Erythroblast (primary cell): ENCODE measurements around the gene PSORS1C2.

Source experiments
- DNase-seq, 2 experiments: peaks; one replicate each; lab custom pipeline; 2025; lab: John Stamatoyannopoulos, UW
- GATA1 ChIP-seq: IDR thresholded peaks from 2 replicates; pipeline ENCODE4 v1.6.1; 2011; ENCODE audit warnings: low read depth, mild to moderate bottlenecking, control low read depth, low read length, moderate library complexity
- POLR2A ChIP-seq: IDR thresholded peaks from 2 replicates; pipeline ENCODE4 v1.6.1; 2011; ENCODE audit warnings: mild to moderate bottlenecking, low read length

The PSORS1C2 gene

GRCh38 chr6:31140643-31141042, 1.8 kb upstream of the PSORS1C2 start:
- DNase-seq, result no peak
- TF ChIP-seq GATA1 (no peak), POLR2A (no peak)

DNA sequence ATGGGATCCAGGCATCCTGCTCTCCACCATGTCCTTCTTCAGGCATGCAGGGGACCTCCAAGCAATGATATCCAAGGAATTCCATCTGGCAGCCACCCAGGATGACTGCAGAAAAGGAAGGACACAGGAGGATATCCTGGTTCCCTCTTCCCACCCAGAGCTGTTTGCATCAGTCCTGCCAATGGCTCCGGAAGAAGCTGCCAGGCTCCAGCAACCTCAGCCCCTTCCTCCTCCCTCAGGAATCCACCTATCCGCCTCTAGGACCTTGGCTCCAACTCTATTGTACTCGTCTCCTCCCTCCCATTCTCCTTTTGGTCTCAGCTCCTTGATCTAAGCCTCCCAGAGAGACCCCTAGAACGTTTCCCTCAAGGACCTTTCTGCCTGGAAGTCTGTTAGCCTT, 733 bp upstream of the PSORS1C2 start:
- no peak for DNase-seq

GRCh38 chr6:31135710-31136109, 3.2 kb downstream of the PSORS1C2 start:
- no peak for DNase-seq
- TF ChIP-seq GATA1 (no peak), POLR2A (no peak)

More for the DNA sequence above, 733 bp upstream of the PSORS1C2 start:
- TF ChIP-seq POLR2A (no peak), GATA1 (no peak)

GRCh38 chr6:31132806-31133205, 6.1 kb downstream of the PSORS1C2 start:
- TF ChIP-seq GATA1, result no peak
- no peak for TF ChIP-seq POLR2A
- no peak for DNase-seq

GRCh38 chr6:31131595-31131994, 7.3 kb downstream of the PSORS1C2 start:
- TF ChIP-seq GATA1, result no peak
- TF ChIP-seq POLR2A, result no peak
- no peak for DNase-seq

DNA sequence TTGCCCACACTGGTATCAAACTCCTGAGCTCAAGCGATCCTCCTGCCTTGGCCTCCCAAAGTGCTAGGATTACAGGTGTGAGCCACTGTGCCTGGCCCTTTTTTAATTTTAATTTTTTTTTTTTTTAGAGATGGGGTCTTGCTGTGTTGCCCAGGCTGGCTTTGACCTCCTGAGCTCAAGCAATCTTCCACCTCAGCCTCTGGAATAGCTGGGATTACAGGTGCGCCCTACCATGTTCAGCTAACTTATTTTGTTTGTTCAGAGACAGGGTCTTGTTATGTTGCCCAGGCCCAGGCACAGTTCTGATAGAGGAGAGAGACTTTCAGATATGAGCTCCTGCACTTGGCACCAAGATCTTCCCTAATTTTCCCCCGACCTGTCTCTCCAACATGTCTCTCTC, 8.1 kb downstream of the PSORS1C2 start:
- DNase-seq, result no peak
- TF ChIP-seq GATA1 (no peak), POLR2A (no peak)

DNA sequence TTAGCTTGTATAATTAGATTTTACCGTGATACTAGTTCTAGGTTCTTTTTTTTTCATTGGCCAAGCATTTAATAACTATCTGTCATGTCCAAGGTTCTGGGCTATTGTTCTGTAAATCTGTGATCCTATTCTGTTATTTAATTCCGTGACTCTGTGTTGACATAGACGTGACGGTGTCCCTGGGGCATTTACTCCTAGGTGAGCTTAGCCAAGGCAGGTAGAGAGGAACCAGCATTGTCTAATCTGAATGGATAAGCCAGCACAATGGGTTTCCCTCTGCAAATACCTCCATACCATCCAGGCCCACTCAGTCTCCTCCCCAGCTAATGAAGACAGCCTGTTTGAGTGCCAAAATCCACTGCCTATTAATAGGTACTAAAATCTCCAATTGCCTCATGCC, 9.7 kb downstream of the PSORS1C2 start:
- no peak for DNase-seq
- no peak for TF ChIP-seq POLR2A
- no peak for TF ChIP-seq GATA1

DNA sequence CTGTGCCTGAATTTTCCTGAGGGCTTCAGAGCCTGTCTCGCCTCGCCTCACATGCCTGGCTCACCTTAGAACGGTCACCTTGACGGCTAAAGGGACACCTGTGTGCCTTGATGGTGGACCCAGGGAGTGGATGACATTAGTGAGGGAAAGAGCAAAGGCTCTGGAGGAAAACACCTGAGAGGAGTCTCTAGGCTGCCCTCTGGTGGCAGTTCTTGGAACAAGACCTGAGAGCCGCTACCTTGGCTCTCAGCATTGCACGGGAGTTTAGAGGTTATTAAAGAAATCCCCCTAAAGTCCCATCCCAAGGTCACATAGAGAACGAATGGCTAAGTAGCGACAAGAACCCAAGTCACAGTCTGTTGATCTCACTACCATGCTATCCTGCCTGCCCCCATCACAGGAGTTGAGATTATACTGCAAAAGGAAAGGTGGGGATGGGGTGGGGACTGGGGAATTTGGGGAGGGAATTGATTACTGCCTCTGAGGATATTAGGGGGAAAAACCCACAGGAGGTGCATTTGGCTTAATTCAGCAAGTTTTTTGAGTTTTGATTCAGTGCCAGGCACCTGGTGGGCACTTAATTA, 10.7 kb downstream of the PSORS1C2 start:
- TF ChIP-seq GATA1 (no peak), POLR2A (no peak)
- peak; percentile 35 to 69 for DNase-seq

- DNase-seq, result no peak
- no peak for TF ChIP-seq POLR2A
- no peak for TF ChIP-seq GATA1
Measured at GRCh38 chr6:31126396-31127175, 12.3 kb downstream of the PSORS1C2 start.

DNA sequence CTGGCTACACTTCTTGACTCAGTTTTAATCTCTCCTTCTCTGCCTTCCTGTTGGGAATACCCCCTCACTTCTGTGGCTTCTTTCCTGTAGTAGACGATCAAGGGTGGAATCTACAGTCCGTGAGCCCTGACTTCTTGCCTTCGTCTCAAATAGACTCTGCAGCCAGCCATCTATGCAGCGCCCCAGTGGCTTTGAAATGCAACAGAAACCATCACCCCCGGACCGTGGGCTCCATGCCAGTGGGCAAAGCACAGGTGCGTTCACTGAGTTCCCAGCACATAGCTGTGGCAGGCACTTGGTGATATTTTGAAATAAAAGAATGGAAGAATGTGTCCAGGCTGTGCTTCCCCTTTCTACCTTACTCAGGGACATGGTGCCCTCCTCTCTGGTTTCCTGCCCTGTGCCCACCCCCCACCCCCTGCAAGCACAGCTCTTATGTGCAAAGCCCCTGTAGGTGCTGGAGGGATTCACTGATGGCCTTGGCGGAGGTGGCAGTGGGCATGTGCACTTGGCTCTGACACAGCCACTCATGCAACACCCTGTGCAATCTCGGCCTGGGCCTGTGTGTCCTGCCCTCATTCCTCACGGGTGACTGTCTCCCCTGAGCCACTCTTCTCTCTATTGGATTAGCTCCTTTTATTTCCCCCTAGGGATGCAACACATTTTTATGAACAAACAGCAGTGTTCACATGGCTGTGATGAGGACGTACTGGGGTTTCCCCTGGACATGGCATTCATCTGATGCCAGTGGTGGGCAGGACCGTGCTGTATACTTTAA, 13.1 kb downstream of the PSORS1C2 start:
- TF ChIP-seq POLR2A (no peak), GATA1 (no peak)
- no peak for DNase-seq

DNA sequence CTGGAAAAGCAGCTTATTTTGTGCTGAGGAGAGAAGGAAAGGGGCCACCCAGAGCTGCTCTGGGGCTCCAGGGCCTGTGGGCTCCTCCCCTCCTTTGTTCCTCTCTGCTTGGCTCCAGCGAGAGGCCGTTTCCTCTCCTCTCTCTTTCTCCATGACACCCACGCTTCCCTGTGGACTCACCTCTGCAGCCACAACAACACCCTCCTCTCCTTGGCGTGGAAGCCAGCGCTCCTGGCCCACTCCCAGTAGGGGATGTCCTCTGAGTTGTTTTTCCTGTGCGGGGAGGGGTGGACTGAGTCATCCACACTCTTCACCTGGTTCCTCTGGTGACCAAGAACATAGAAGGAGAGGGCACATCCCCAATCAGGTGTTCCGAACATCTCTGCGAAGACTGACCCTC, 13.7 kb downstream of the PSORS1C2 start:
- no peak for DNase-seq
- TF ChIP-seq POLR2A (no peak), GATA1 (no peak)

GRCh38 chr6:31122791-31123706, 15.8 kb downstream of the PSORS1C2 start:
- TF ChIP-seq POLR2A, result no peak
- TF ChIP-seq GATA1, result no peak
- DNase-seq, result no peak
